Spleen (tissue), 11 donors: ENCODE data around the gene IFT52. TPM values are rescaled to one million over a fixed set of nuclear protein-coding genes. Genes with fewer than 3 reads are reported as not detected.

Source experiments
- DNase-seq: peaks from one replicate; pipeline ENCODE4 v3.0.0-alpha.2; 2020
- H3K27ac ChIP-seq, 8 donors: fragments of 200-600 bp; sonication (generic) in 7 of 8; 1 replicate in 4 of 8; 2 replicates in 4 of 8; pipeline versions ENCODE4 v1.5.0 to v1.8.0; 2016 to 2021; ENCODE audit warnings: inconsistent platforms in 4 of 8, mild to moderate bottlenecking in 4 of 8, moderate library complexity in 1 of 8
- H3K27me3 ChIP-seq, 7 donors: fragments of 200-600 bp; sonication (generic) in 6 of 7; replicated peaks in 1 of 7; 1 replicate in 4 of 7; 2 replicates in 3 of 7; pipeline versions ENCODE4 v1.5.0 to v1.8.0; 2016 to 2021; ENCODE audit warnings: inconsistent platforms in 3 of 7, mild to moderate bottlenecking in 1 of 7
- H3K36me3 ChIP-seq, 6 donors: fragments of 200-600 bp; sonication (generic) in 5 of 6; 1 replicate in 4 of 6; 2 replicates in 2 of 6; pipeline versions ENCODE4 v1.5.0 to v1.8.0; 2016 to 2021; ENCODE audit warnings: inconsistent platforms in 2 of 6
- H3K4me1 ChIP-seq, 6 donors: fragments of 200-600 bp; sonication (generic) in 5 of 6; 1 replicate in 3 of 6; 2 replicates in 3 of 6; pipeline versions ENCODE4 v1.5.0 to v1.8.0; 2016 to 2021; ENCODE audit warnings: inconsistent platforms in 3 of 6
- H3K4me3 ChIP-seq, 8 donors: fragments of 200-600 bp; sonication (generic) in 7 of 8; 1 replicate in 4 of 8; 2 replicates in 4 of 8; pipeline versions ENCODE4 v1.5.0 to v1.8.0; 2016 to 2021; ENCODE audit warnings: inconsistent platforms in 4 of 8, mild to moderate bottlenecking in 4 of 8, moderate library complexity in 2 of 8
- H3K9me3 ChIP-seq, 8 donors: fragments of 200-600 bp; sonication (generic) in 7 of 8; 1 replicate in 4 of 8; 2 replicates in 4 of 8; pipeline versions ENCODE4 v1.5.0 to v1.8.0; 2016 to 2021; ENCODE audit warnings: inconsistent platforms in 4 of 8
- POLR2A ChIP-seq, 3 donors: fragments of 450-650 bp; IDR thresholded peaks; one replicate each; pipeline ENCODE4 v1.5.1; 2017; ENCODE audit warnings: antibody characterized with exemption in 3 of 3, mild to moderate bottlenecking in 1 of 3
- POLR2AphosphoS5 ChIP-seq, 3 donors: sonication (generic); formaldehyde crosslinking; IDR thresholded peaks; one replicate each; pipeline ENCODE4 v1.5.1; 2017; ENCODE audit warnings: antibody characterized with exemption in 3 of 3
- WGBS, 5 donors: extraction: QIAGEN DNeasy Blood & Tissue Kit in 3 of 5; methylation state at CpG; one replicate each; pipeline versions ENCODE4 v1.1.5 to v1.1.7; 2013 to 2018; 5-methylcytosine and 5-hydroxymethylcytosine counted together
- intact Hi-C: fragments of 100-400 bp; cut with DNase I; formaldehyde crosslinking; loops from one replicate; pipeline ENCODE4 v1.15.0; 2023; ENCODE audit warnings: low total_unique reads
- polyA plus RNA-seq, 3 donors: library from polyadenylated mRNA; stranded (reverse); fragments of 200-250 nt; gene quantifications; one replicate each; pipeline ENCODE4 v1.2.1, GENCODE V29; 2013
- total RNA-seq, 7 donors: library from RNA; depleted of rRNA in 3 of 7; stranded (reverse); fragments of >200 nt in 3 of 7; fragmentation: NEBNext Ultra II Directional in 4 of 7; extraction: Animal tissue kit (Norgen Biotek cat#: 25700) in 4 of 7; gene quantifications; one replicate each; pipeline versions ENCODE4 v1.1.0 to v1.2.1, GENCODE V29; 2016 to 2021
- TF ChIP-seq, protein P1 (sequence below), 11 experiments: fragments of 200-600 bp in 7 of 11; fragments of 450-650 bp in 4 of 11; sonication (generic) in 4 of 11; IDR thresholded peaks in 8 of 11; conservative IDR thresholded peaks in 3 of 11; 1 replicate in 7 of 11; 2 replicates in 4 of 11; pipeline versions ENCODE4 v1.4.0 to v1.8.0; 2016 to 2021; ENCODE audit warnings: antibody characterized with exemption in 11 of 11, inconsistent platforms in 4 of 11, mild to moderate bottlenecking in 1 of 11
- donor health status: healthy with polysubstance abuse.
- donor health status: DM: no; HTN: no; CAD: no; lungs with moderate emphysema.
- donor health status: DM: no; HTN: no; CAD: no.
- donor health status: Bipolar disorder and iron deficiency.
- donor health status: healthy.
- donor health status: DM: no; HTN: no; CAD: no.
- donor health status: DM: yes; HTN: yes; CAD: no.

The IFT52 gene
- total and polyA plus RNA-seq, 10 donors: 14.4 to 26.4 (median 18.6) TPM

DNA sequence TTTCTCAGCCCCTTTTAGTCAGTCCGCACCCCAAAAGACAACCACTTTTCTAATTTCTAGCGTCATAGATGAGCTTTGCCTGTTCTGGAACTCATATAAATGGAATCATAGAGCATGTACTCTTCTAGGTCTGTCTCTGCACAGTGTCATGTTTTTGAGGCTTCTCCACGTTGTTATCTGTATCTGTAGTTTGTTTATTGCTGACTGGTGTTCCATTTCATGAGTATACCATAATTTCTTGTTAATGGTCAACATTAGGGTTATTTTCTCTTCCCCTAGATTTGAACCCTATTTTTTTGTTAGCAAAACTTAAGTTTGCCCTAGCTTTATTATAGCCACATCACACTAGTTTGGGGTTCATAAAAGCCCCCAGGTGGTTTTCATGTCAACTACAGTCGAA is 48.1 kb upstream of the IFT52 start:
- H3K27ac ChIP-seq: no peak overlapping the region
- H3K36me3 ChIP-seq: peaks cover 0 to 36% (median 3%) of the 10 kb centered on the region in 6 donors
- H3K4me3 ChIP-seq: no peak overlapping the region
- 68 to 81% (median 76%) methylated on average over 4 of the region's 4 CpGs for WGBS, 5 donors
- TF ChIP-seq, protein P1, sequence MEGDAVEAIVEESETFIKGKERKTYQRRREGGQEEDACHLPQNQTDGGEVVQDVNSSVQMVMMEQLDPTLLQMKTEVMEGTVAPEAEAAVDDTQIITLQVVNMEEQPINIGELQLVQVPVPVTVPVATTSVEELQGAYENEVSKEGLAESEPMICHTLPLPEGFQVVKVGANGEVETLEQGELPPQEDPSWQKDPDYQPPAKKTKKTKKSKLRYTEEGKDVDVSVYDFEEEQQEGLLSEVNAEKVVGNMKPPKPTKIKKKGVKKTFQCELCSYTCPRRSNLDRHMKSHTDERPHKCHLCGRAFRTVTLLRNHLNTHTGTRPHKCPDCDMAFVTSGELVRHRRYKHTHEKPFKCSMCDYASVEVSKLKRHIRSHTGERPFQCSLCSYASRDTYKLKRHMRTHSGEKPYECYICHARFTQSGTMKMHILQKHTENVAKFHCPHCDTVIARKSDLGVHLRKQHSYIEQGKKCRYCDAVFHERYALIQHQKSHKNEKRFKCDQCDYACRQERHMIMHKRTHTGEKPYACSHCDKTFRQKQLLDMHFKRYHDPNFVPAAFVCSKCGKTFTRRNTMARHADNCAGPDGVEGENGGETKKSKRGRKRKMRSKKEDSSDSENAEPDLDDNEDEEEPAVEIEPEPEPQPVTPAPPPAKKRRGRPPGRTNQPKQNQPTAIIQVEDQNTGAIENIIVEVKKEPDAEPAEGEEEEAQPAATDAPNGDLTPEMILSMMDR (IDR thresholded peaks at IDR 0.05 in 8 of 11, conservative IDR thresholded peaks at IDR 0.05 in 3 of 11): no peak
- TF ChIP-seq POLR2A (IDR thresholded peaks at IDR 0.05): no peak
- no peak for TF ChIP-seq POLR2AphosphoS5 (IDR thresholded peaks at IDR 0.05)
- DNase-seq: no peak
- H3K9me3 ChIP-seq: peaks cover 0 to 6% (median 5%) of the 10 kb centered on the region in 8 donors
- intact Hi-C loops: no loop called here
- H3K27me3 ChIP-seq: no peaks in the 10 kb centered on the region
- H3K4me1 ChIP-seq: peaks cover 0 to 9% (median 0%) of the 10 kb centered on the region in 6 donors

DNA sequence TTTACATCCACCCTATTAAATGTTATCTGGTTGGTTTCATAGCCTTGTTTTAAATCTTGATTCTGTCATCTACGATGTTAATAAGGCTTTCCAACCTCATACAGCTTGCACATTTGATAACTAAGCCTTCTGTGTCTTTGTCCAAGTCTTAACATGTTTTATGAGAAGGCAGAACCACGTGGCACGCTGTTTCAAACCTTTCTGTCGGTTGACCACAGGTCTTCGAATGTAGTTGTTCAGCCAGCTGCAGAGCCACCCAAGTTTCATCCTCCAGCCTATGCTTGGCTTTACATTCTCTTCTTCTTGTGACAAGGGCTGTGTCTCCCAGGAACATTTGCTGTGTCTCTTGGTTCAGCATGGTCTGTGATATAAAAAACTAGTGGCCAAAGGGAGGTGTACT is 47.6 kb upstream of the IFT52 start:
- Histone ChIP-seq H3K27ac (no peak overlapping the region), H3K27me3 (no peaks in the 10 kb centered on the region), H3K36me3 (peaks cover 0 to 41% (median 3%) of the 10 kb centered on the region in 6 donors), H3K9me3 (peaks cover 0 to 8% (median 5%) of the 10 kb centered on the region in 8 donors), H3K4me1 (peaks cover 0 to 5% (median 0%) of the 10 kb centered on the region in 6 donors), H3K4me3 (no peak overlapping the region)
- intact Hi-C loops: no loop called here
- TF ChIP-seq, protein P1 (IDR thresholded peaks at IDR 0.05 in 8 of 11, conservative IDR thresholded peaks at IDR 0.05 in 3 of 11): no peak
- TF ChIP-seq POLR2A (IDR thresholded peaks at IDR 0.05) (no peak), POLR2AphosphoS5 (IDR thresholded peaks at IDR 0.05) (no peak)
- 84 to 93% (median 89%) methylated on average over 5 of the region's 5 CpGs for WGBS, 5 donors
- DNase-seq: peak; percentile 14

DNA sequence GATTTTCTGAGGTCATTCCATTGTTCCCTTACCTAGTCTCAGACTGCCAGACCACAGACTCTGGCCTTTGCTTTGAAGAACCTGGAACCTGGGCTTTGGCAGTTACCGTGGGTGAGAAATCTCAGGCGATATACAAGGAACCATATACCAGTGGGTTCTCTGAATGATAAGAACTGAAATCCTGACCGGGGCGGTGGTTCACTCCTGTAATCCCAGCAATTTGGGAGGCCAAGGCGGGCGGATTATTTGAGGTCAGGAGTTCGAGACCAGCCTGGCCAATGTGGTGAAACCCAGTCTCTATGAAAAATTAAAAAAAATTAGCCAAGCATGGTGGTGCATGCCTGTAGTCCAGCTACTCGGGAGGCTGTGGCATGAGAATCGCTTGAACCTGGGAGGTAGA is 46.2 kb upstream of the IFT52 start:
- intact Hi-C loops: no loop called here
- Histone ChIP-seq H3K4me1 (no peaks in the 10 kb centered on the region), H3K27ac (no peak overlapping the region), H3K9me3 (peaks cover 0 to 8% (median 5%) of the 10 kb centered on the region in 8 donors), H3K36me3 (peaks cover 0 to 46% (median 3%) of the 10 kb centered on the region in 6 donors), H3K4me3 (no peak overlapping the region), H3K27me3 (no peaks in the 10 kb centered on the region)
- TF ChIP-seq, protein P1 (IDR thresholded peaks at IDR 0.05 in 8 of 11, conservative IDR thresholded peaks at IDR 0.05 in 3 of 11): no peak
- TF ChIP-seq POLR2A (IDR thresholded peaks at IDR 0.05) (no peak), POLR2AphosphoS5 (IDR thresholded peaks at IDR 0.05) (no peak)
- peak; percentile 42 for DNase-seq
- 88 to 95% (median 90%) methylated on average over 9 of the region's 9 CpGs for WGBS, 5 donors

DNA sequence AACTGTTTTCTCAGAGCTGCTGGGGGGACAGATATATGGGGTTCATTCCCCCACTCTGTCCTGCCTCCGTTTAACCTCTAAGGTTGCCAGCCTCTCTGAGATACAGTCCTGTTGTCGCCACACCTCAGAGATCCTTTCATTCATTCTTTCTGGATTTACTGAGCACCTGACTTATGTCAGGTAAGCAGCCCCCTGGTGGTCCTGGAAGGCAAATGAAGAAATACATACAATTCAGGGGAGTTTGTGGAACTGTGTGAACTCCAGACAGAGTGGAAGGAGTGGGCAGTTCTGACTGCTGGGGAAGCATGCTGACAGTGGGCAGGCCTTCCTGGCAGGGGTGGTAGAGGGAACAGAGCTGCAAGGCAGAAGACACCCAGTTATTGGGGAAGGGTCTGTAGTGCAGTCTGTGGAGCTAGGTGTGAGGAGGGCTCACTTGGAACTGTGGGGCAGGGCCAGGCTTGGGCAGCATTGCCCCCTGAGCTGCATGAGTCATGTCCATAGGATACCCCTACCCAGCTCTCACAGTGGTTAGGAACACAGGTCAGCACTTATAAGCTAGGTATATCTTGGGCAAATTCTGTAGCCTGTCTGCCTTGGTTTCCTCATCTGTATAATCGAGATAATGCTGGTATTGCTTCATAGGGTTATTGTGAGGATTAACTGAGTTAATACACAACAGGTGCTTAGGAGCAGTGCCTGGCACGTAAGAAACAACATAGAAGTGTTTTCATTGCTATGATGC is 44.7 kb upstream of the IFT52 start:
- whole genome bisulfite sequencing, 5 donors: 86 to 95% (median 89%) methylated on average over 4 of the region's 4 CpGs
- H3K27ac ChIP-seq: no peak overlapping the region
- H3K27me3 ChIP-seq: no peaks in the 10 kb centered on the region
- TF ChIP-seq POLR2AphosphoS5 (IDR thresholded peaks at IDR 0.05): no peak
- TF ChIP-seq, protein P1 (IDR thresholded peaks at IDR 0.05 in 8 of 11, conservative IDR thresholded peaks at IDR 0.05 in 3 of 11): no peak
- no peak for TF ChIP-seq POLR2A (IDR thresholded peaks at IDR 0.05)
- intact Hi-C loops: no loop called here
- no peaks in the 10 kb centered on the region for H3K4me1 ChIP-seq
- H3K36me3 ChIP-seq: peaks cover 0 to 34% (median 0%) of the 10 kb centered on the region in 6 donors
- H3K9me3 ChIP-seq: peaks cover 0 to 8% (median 5%) of the 10 kb centered on the region in 8 donors
- DNase-seq: peak; percentile 33
- H3K4me3 ChIP-seq: no peak overlapping the region
